GM21360 (cell line): ENCODE measurements around the gene SKP1.

Experiments used
- ATAC-seq: cut with Tn5 transposase; IDR thresholded peaks from one replicate; pipeline ENCODE4 v1.9.1; 2021; ENCODE audit warnings: mild to moderate bottlenecking, moderate library complexity; ENCODE audit not compliant: unreplicated experiment

The SKP1 gene

DNA sequence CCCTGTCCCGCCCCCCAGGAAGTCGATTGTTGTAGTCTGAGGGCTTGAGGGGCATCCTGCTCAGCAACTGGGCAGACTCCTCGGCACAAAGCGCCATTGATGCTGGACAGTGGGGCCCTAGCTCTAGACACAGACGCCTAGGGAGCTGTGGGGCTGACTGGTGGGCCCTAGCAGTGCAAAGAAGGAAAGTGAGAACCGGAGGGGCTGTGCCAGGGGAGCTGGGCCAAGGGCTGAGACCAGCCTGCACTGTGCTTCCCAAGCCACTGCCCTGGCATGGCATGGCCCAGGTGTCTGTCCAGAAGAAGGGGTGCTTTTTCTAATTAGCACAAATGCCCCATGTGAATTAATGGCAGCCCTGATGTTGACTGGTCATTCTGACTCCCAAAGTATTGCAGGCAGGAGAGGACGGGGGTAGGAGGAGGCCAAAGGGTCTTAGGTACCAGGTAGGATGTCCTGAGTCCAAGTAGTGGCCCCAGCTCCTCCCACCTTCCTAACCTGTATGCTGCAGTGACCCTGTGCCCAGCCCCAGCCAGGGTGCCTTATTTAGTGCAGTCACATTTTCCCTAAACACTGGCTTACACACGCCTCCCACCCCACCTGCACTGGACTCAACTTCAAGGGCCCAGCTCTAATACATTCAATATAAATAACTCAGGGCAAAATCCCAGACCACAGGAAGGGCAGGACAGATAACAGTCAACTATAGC, 46.4 kb downstream of the SKP1 start:
- no peak for ATAC-seq

- no peak for ATAC-seq
Measured at GRCh38 chr5:134129411-134130238, 47.1 kb downstream of the SKP1 start.

DNA sequence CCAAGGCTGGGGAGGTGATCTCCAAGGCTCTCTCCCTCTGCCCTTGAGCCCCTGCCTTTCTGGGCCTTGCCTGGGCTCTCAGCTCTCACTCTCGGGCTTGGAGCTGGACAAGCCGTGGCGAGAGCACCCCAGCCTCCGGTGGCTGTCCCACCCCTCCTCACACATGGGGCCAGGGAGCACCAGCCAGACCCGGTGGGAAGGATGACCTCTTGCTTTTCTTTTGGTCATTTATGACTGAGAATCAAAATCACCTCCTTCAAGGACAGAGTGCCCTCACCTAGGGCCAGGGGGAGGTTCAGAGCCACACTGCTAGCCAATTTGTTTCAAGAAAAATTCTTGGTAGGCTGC, 48.1 kb downstream of the SKP1 start:
- ATAC-seq = no peak

GRCh38 chr5:134127988-134128647, 48.6 kb downstream of the SKP1 start:
- ATAC-seq = no peak

- ATAC-seq = peak; percentile 65
Measured at GRCh38 chr5:134127376-134127861, 49.3 kb downstream of the SKP1 start.

DNA sequence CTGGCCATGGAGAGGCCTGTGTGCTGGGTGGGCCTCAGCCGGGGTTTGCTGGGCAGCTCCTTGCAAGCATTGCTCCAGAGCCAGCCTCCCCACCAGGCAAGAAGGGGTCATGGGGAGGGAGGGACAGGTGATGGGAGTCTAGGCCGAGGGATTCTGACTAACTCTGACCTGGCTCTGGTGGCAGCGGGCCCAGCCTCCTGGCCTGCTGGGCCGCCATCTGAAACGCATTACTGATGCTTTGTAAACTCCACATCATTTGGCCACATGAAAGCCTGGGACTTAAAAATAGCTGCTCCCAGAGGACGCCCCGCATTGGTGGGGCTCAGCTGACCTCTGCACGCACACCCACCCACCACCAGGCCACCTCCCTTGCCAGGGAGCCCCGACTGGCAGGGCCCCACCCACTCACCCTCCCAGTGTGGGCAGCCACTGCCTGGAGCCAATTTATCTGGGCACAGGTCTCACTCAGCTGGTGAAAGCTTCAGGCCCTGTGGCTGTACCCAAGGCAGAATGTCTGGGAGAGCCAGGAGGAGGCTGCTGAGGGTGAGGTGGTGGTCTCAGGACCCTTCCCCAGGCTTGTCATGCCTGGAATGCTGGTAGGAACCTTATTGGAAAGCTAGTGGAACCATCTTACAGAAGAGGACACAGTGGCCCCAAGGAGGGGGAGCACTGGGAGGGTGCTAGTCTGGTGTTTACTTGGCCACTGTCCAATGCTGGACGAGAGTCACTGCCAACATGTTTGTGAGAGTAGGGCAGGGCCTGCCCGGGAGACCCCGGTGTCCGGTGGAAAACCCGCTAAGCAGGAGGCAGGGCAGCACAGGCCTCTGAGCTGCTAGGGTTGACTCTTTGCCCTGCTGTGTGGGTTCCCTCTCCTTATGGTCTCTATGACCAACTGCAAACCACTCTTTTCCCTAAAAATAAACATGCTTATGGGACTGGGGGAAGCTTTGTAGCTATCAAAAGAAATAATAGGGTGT, 51.4 kb downstream of the SKP1 start:
- no peak for ATAC-seq

DNA sequence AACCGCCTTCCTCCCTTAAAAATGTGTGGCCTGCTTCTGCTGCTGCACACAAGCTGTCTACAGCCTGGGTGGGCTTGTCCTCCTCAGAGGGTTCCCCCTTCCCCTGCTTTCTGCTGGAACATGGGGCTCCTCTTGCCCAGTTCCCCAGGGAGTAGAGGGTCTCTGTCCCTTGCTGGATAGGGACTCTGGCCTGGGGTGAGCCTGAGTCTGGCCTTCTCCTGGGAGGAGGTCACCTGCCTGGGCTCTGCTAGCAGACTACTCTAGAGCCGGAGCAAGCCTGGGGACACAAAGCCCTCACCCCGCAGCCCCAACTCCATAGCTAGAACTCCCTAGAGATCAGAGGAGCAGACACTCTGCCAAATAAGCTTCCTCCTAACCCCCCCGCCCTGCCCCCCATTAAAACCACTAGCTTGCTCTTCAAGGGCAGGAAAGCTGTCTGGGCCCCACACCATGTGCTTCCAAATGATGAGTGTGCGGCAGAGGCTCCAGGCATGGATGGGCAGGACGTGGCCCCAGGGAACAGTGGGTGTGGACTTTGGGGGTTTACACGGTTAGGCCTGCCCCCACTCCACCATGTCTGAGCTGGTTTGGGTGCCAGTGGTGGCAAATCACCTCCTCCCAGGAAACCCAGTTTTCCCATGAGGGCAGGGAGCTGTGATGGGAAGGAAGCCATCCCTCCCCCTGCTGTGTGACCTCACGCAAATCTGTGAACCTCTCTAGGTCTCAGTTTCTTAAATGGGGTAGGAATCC, 52.3 kb downstream of the SKP1 start:
- ATAC-seq = no peak

DNA sequence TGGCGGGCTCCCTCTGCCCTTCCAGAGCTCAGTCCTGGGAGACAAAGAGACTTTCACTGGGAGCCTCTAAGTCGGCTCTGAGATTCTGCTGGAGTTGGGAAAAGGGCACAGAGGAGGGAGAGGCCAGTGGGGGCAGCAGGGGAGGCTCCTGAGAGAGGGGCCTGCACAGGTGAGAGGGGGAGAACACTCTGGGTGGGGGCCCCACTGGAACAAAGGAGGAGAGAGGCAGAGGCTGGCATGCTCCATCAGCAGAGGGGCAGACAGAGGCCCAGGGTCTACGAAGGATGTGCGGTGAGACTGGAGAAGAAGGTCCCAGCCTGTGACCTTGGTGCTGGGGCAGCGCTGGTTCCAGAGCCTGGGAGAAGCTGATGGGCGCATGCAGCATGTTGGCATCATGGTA, 53.4 kb downstream of the SKP1 start:
- ATAC-seq = no peak

DNA sequence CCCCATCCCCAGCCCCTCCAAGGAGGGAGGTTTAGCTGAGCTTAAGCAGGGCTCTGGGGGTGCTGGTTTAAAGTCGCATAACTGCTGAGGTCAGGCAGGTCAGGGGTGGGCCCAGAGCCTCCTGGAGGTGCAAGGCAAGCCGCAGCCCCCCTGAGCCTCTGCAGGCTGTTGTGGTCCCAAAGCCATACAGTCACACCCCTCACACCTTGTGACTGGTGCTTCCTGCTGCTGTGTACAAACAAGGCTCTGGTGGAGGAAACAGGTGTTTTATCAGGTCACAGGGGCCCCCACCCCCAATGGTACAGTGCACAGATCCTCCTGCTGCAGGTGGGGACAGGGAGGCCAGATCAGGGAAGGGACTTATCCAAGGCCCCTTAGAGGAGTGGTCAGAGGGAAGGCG, 54.2 kb downstream of the SKP1 start:
- ATAC-seq = no peak

DNA sequence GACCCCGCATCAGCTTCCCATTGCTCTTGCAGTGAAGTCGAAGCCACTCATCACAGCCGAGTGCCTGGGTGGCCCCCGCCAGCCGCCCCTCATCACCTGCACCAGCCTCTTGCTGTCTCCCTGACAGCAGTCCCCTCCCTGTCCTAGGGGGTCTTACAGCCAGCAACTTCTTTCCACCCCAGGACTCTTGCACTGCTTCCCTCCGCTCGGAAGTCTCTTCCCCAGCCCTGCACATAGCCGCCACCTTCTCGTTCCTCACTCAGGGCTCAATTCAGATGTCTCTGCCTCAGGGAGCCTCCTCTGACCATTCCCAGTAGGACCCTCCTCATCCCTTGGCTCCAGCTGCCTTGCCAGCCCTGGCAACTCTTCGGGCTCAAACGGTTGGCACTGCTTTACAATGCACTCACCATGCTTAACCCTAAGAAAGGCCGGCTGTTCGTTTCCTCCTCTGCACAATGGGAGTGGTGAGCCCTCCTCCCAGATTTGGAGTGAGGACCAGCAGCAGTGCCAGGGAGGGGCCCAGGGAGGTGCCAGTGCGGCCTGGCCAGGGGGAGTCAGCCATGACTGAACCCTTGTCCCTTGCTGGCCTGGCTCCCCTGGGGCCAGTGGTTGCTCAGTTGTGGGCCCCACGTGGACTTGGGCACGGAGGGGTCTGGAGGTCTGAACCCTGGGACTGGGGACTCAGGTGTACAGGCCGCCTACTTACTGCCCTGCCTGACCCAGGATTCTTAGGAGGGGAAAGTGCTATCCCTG, 56.2 kb downstream of the SKP1 start:
- ATAC-seq = no peak

GRCh38 chr5:134119720-134120119, 57.0 kb downstream of the SKP1 start:
- ATAC-seq = no peak

- ATAC-seq = no peak
Measured at GRCh38 chr5:134118212-134118835, 58.4 kb downstream of the SKP1 start.

DNA sequence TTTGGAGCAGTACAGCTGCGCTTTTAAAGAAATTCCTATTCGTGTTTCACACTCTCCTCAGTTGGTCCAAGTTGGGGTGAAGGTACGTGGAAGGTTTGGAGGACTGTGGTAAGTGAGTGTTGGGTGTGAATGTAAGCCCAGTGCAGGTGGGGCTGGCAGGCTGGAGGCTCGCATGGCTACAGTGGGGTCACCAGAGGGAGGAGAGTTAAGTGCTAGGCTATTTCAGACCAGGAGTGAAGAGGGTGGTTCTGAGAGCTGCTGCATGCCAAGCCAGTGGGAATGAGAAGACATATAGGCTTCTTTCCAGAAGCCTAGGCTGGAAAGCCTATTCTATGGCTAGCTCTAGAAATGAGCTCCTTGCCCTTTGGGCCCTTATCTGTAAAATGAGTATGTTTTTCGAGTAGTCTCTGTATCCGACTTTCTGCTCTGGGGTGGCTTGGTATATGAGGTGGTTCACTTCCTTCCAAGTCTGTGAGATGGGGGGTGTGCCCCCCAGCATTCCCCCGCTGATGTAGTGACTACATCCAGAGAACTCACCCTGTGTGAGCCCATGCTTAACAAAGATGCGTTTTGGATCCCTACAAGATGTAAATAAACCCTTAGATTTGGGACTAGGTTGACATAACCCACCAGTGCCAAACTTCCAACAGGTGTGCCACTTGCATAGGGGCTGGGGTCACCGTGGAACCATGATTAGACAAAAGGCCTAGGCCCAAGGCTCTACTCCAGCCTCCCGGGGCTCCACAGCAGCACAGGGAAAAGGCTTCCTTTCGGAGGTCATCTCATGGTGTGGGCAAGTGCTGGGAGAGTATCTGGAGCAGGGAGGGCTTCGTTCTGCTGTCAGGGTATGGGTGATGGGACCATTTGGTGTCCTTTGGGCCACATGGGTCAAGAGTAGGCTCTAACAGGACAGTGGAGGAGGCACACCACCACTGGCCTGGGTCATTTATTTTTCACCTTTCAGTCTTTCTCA, 59.7 kb downstream of the SKP1 start:
- ATAC-seq = no peak

- no peak for ATAC-seq
Measured at GRCh38 chr5:134116286-134116685, 60.5 kb downstream of the SKP1 start.

DNA sequence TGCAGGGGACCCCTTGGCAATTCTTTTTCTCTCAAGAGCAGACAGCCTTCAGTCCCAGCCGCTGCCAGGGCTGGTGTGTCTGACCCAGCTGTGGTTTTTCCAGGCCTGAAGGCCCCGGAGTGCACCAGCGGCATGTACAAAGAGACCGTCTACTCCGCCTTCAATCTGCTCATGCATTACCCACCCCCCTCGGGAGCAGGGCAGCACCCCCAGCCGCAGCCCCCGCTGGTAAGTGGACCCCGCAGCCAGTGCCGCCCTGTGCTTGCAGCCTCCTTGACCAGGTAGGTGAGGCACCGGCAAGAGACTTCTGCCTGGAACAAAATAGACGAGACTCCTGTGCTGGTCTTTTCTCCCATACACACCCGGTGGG, 61.0 kb downstream of the SKP1 start:
- no peak for ATAC-seq

- ATAC-seq = peak; percentile 18
Measured at GRCh38 chr5:134114886-134115805, 61.6 kb downstream of the SKP1 start.
